Neural progenitor cell (in vitro differentiated cells): ENCODE results near the gene GPHN. TPM values are rescaled to one million over a fixed set of nuclear protein-coding genes. Genes with fewer than 3 reads are reported as not detected.
"Not testable (repeated sequence)": the region's sequence is repeated elsewhere in the genome, so short reads cannot be mapped to it uniquely, and the experiment has no call there.

Experiments
- DNase-seq: peaks from one replicate; pipeline ENCODE4 v3.0.0-alpha.2; 2016; ENCODE audit warnings: low spot score
- H2AFZ ChIP-seq: fragments of 200-600 bp; sonication (generic); replicated peaks from 2 replicates; pipeline ENCODE4 v1.6.1; 2016; ENCODE audit warnings: antibody characterized with exemption
- H3F3A ChIP-seq: fragments of 200-600 bp; sonication (generic); 2 replicates; pipeline ENCODE4 v1.6.1; 2016; ENCODE audit warnings: antibody characterized with exemption, low read depth
- H3K27ac ChIP-seq: fragments of 200-600 bp; sonication (generic); 2 replicates; pipeline ENCODE4 v1.5.1; 2016; ENCODE audit warnings: mild to moderate bottlenecking
- H3K27me3 ChIP-seq: fragments of 200-600 bp; sonication (generic); 2 replicates; pipeline ENCODE4 v1.6.1; 2016; ENCODE audit warnings: mild to moderate bottlenecking, moderate library complexity
- H3K36me3 ChIP-seq: fragments of 200-600 bp; sonication (generic); 2 replicates; pipeline ENCODE4 v1.5.1; 2016
- H3K4me1 ChIP-seq: fragments of 200-600 bp; sonication (generic); 2 replicates; pipeline ENCODE4 v1.6.1; 2016; ENCODE audit warnings: mixed run types
- H3K4me2 ChIP-seq: fragments of 200-600 bp; sonication (generic); 2 replicates; pipeline ENCODE4 v1.6.1; 2016
- H3K4me3 ChIP-seq: fragments of 200-600 bp; sonication (generic); 2 replicates; pipeline ENCODE4 v1.5.1; 2016
- H3K79me2 ChIP-seq: fragments of 200-600 bp; sonication (generic); 2 replicates; pipeline ENCODE4 v1.6.1; 2016; ENCODE audit warnings: low read depth
- H3K9ac ChIP-seq: fragments of 200-600 bp; sonication (generic); 2 replicates; pipeline ENCODE4 v1.6.1; 2016
- H3K9me3 ChIP-seq: fragments of 200-600 bp; sonication (generic); 2 replicates; pipeline ENCODE4 v1.5.1; 2016; ENCODE audit warnings: low read depth
- H4K20me1 ChIP-seq: fragments of 200-600 bp; sonication (generic); 2 replicates; pipeline ENCODE4 v1.6.1; 2016; ENCODE audit warnings: low read depth
- H3K27ac Mint-ChIP-seq: 3 replicates; pipeline ENCODE4 v1.8.0; 2021; ENCODE audit warnings: mixed read lengths
- H3K27me3 Mint-ChIP-seq: 2 replicates; pipeline ENCODE4 v1.8.0; 2022; ENCODE audit warnings: low read depth, mild to moderate bottlenecking, inconsistent platforms, moderate library complexity, mixed read lengths; ENCODE audit not compliant: insufficient read depth
- H3K36me3 Mint-ChIP-seq: 3 replicates; pipeline ENCODE4 v1.8.0; 2021; ENCODE audit warnings: mixed read lengths
- H3K4me1 Mint-ChIP-seq: 3 replicates; pipeline ENCODE4 v1.8.0; 2021; ENCODE audit warnings: mixed read lengths
- H3K4me3 Mint-ChIP-seq: 3 replicates; pipeline ENCODE4 v1.8.0; 2021; ENCODE audit warnings: mild to moderate bottlenecking, moderate library complexity, mixed read lengths
- H3K9me3 Mint-ChIP-seq: 3 replicates; pipeline ENCODE4 v1.8.0; 2020; ENCODE audit warnings: mixed read lengths
- EZH2 ChIP-seq: fragments of 200-600 bp; sonication (generic); IDR thresholded peaks from 2 replicates; pipeline ENCODE4 v1.6.1; 2017; ENCODE audit warnings: antibody characterized with exemption, mild to moderate bottlenecking, moderate library complexity
- EZH2phosphoT487 ChIP-seq: fragments of 200-600 bp; sonication (generic); IDR thresholded peaks from 2 replicates; pipeline ENCODE4 v1.6.1; 2017; ENCODE audit warnings: antibody characterized with exemption
- total RNA-seq: library from RNA; depleted of rRNA; stranded (reverse); fragments of >200 nt; gene quantifications from 2 replicates; pipeline ENCODE4 v1.2.3, GENCODE V29; 2015; ENCODE audit warnings: low replicate concordance
- TF ChIP-seq, protein P1 (sequence below): fragments of 200-600 bp; sonication (generic); IDR thresholded peaks from 2 replicates; pipeline ENCODE4 v1.5.1; 2017; ENCODE audit warnings: antibody characterized with exemption, mild to moderate bottlenecking

The GPHN gene
- total RNA-seq, 1 donor from 2014 or later: 42.9 TPM

DNA sequence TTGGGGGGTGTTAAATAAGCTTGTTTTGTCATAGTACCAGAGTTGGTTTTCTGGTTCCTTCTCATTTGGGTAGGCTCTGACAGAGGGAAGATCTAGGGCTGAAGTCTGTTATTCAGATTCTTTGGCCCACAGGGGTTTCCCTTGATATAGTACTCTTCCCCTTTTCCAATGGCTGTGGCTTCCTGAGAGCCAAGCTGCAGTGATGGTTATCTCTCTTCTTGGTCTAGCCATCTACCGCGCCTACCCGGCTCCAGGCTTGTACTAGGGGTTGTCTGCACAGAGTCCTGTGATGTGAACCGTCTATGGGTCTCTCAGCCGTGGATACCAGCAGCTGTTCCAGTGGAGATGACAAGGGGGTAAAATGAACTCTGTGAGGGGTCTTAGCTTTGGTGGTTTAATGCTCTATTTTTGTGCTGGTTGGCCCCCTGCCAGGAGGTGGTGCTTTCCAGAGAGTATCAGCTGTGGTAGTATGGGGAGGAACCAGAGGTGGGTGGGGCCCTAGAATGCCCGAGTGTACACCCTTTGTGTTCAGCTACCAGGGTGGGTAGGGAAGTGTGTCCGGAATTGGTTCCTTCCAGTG is 209.7 kb downstream of the GPHN start:
- Histone ChIP-seq H3K79me2 (peaks cover 13% of the 10 kb centered on the region), H3K9ac (no peak overlapping the region), H3K4me1 (peaks cover 9% of the 10 kb centered on the region), H4K20me1 (no peaks in the 10 kb centered on the region), H3F3A (no peaks in the 10 kb centered on the region), H3K27ac (no peak overlapping the region), H3K4me2 (no peak overlapping the region), H3K9me3 (no peaks in the 10 kb centered on the region), H3K4me3 (no peak overlapping the region), H2AFZ (no peak overlapping the region), H3K36me3 (no peaks in the 10 kb centered on the region), H3K27me3 (no peaks in the 10 kb centered on the region)
- DNase-seq: no peak
- no peaks in the 10 kb centered on the region for H3K4me1 Mint-ChIP-seq
- no peak overlapping the region for H3K27ac Mint-ChIP-seq
- no peak overlapping the region for H3K4me3 Mint-ChIP-seq
- no peak for TF ChIP-seq EZH2
- no peak for TF ChIP-seq EZH2phosphoT487
- TF ChIP-seq, protein P1, sequence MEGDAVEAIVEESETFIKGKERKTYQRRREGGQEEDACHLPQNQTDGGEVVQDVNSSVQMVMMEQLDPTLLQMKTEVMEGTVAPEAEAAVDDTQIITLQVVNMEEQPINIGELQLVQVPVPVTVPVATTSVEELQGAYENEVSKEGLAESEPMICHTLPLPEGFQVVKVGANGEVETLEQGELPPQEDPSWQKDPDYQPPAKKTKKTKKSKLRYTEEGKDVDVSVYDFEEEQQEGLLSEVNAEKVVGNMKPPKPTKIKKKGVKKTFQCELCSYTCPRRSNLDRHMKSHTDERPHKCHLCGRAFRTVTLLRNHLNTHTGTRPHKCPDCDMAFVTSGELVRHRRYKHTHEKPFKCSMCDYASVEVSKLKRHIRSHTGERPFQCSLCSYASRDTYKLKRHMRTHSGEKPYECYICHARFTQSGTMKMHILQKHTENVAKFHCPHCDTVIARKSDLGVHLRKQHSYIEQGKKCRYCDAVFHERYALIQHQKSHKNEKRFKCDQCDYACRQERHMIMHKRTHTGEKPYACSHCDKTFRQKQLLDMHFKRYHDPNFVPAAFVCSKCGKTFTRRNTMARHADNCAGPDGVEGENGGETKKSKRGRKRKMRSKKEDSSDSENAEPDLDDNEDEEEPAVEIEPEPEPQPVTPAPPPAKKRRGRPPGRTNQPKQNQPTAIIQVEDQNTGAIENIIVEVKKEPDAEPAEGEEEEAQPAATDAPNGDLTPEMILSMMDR: no peak
- H3K36me3 Mint-ChIP-seq: peaks cover 6% of the 10 kb centered on the region
- peaks cover 2% of the 10 kb centered on the region for H3K27me3 Mint-ChIP-seq
- peaks cover 39% of the 10 kb centered on the region for H3K9me3 Mint-ChIP-seq

DNA sequence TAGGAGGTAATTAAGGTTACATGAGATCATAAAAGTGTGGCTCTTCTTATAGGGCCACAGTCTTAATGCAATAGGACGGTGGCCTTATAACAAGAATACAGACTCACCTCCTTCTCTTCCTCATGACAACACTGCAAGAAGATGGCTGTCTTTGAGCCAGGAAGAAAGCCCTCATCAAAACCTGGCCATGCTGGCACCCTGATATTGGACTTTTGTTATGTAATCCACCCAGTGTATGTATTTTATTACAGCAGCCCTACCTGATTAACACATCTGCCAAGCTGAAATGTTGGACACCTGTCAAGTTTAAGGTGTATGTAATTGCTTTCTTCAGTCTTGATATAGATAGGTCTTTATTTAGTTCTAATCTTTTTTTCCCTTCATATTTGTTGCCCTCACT is 217.0 kb downstream of the GPHN start:
- no peaks in the 10 kb centered on the region for H3K4me1 ChIP-seq
- DNase-seq: no peak
- H3K27ac Mint-ChIP-seq: no peak overlapping the region
- H3K36me3 ChIP-seq: no peaks in the 10 kb centered on the region
- no peaks in the 10 kb centered on the region for H3F3A ChIP-seq
- H3K4me3 ChIP-seq: no peak overlapping the region
- no peaks in the 10 kb centered on the region for H4K20me1 ChIP-seq
- H3K4me1 Mint-ChIP-seq: no peaks in the 10 kb centered on the region
- TF ChIP-seq EZH2 (no peak), EZH2phosphoT487 (no peak)
- TF ChIP-seq, protein P1: no peak
- H3K27me3 ChIP-seq: no peaks in the 10 kb centered on the region
- peaks cover 23% of the 10 kb centered on the region for H3K9me3 Mint-ChIP-seq
- no peak overlapping the region for H3K4me3 Mint-ChIP-seq
- H3K27me3 Mint-ChIP-seq: no peaks in the 10 kb centered on the region
- peaks cover 11% of the 10 kb centered on the region for H3K36me3 Mint-ChIP-seq
- no peaks in the 10 kb centered on the region for H3K9me3 ChIP-seq
- H3K79me2 ChIP-seq: no peaks in the 10 kb centered on the region
- no peak overlapping the region for H3K27ac ChIP-seq
- no peak overlapping the region for H2AFZ ChIP-seq
- H3K4me2 ChIP-seq: no peak overlapping the region
- no peak overlapping the region for H3K9ac ChIP-seq

DNA sequence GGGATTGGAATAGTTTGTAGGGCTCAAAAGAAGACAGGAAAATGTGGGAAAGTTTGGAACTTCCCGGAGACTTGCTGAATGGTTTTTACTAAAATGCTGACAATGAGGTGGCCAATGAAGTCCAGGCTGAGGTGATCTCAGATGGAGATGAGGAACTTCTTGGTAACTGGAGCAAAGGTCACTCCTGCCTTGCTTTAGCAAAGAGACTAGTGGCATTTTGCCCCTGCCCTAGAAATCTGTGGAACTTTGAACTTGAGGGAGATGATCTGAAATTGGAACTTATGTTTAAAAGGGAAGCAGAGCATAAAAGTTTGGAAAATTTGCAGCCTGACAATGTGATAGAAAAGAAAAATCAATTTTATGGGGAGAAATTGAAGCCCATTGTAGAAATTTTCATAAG is 223.4 kb downstream of the GPHN start:
- H3K4me3 ChIP-seq, H3K27ac Mint-ChIP-seq, H3K9me3 ChIP-seq, H3K79me2 ChIP-seq, H3F3A ChIP-seq, H3K4me1 Mint-ChIP-seq, H3K36me3 ChIP-seq, H3K4me1 ChIP-seq, H3K4me2 ChIP-seq, H3K27me3 ChIP-seq, H3K4me3 Mint-ChIP-seq, H3K9ac ChIP-seq, H2AFZ ChIP-seq, H3K27ac ChIP-seq, H3K27me3 Mint-ChIP-seq, DNase-seq, H4K20me1 ChIP-seq: not testable (repeated sequence)
- Mint-ChIP-seq H3K36me3 (peaks cover 22% of the 10 kb centered on the region), H3K9me3 (peaks cover 46% of the 10 kb centered on the region)

DNA sequence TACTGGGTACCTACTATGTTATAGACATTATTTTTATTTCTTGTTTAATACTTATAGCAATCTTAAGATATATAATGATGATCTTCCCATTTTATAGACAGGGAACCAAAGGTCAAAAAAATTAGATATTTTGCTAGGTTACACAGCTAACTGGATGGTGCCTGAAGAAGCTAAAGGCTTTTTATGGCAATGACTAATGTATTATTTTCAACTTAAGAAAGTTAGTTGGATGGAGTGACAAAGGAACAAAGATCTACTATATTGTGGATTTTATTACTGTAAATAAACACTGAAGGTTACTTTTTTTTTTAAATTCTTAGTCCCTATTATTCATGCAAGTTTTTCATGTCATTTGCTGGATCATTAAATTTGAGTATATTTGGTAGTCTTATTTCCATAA is 227.9 kb downstream of the GPHN start:
- TF ChIP-seq, protein P1: no peak
- TF ChIP-seq EZH2 (no peak), EZH2phosphoT487 (no peak)
- H3K27ac Mint-ChIP-seq: no peak overlapping the region
- peaks cover 29% of the 10 kb centered on the region for H3K9me3 Mint-ChIP-seq
- H3K4me1 Mint-ChIP-seq: no peaks in the 10 kb centered on the region
- no peaks in the 10 kb centered on the region for H4K20me1 ChIP-seq
- H3K9me3 ChIP-seq: peaks cover 6% of the 10 kb centered on the region
- no peak overlapping the region for H2AFZ ChIP-seq
- H3K4me2 ChIP-seq: no peak overlapping the region
- no peak overlapping the region for H3K27ac ChIP-seq
- no peaks in the 10 kb centered on the region for H3F3A ChIP-seq
- peaks cover 6% of the 10 kb centered on the region for H3K36me3 ChIP-seq
- no peak for DNase-seq
- no peaks in the 10 kb centered on the region for H3K79me2 ChIP-seq
- peaks cover 13% of the 10 kb centered on the region for H3K36me3 Mint-ChIP-seq
- H3K4me3 ChIP-seq: no peak overlapping the region
- H3K9ac ChIP-seq: no peak overlapping the region
- H3K27me3 Mint-ChIP-seq: no peaks in the 10 kb centered on the region
- no peaks in the 10 kb centered on the region for H3K4me1 ChIP-seq
- H3K4me3 Mint-ChIP-seq: no peak overlapping the region
- no peaks in the 10 kb centered on the region for H3K27me3 ChIP-seq
